A673 (cell line): ENCODE data around the gene RNPEPL1.

Source experiments
- EZH2 ChIP-seq: fragments of 200-600 bp; sonication (generic); IDR thresholded peaks from 2 replicates; pipeline ENCODE4 v1.6.1; 2017; ENCODE audit warnings: borderline replicate concordance, low read depth, mild to moderate bottlenecking, mixed read lengths, antibody characterized with exemption, low read length; ENCODE audit not compliant: poor library complexity, severe bottlenecking
- TF ChIP-seq, protein P1 (sequence below): fragments of 300-800, 200-600 bp; sonication (generic); conservative IDR thresholded peaks from 2 replicates; pipeline ENCODE4 v1.5.1; 2017; ENCODE audit warnings: low read depth, mild to moderate bottlenecking, antibody characterized with exemption, low read length, moderate library complexity, mixed read lengths

DNA sequence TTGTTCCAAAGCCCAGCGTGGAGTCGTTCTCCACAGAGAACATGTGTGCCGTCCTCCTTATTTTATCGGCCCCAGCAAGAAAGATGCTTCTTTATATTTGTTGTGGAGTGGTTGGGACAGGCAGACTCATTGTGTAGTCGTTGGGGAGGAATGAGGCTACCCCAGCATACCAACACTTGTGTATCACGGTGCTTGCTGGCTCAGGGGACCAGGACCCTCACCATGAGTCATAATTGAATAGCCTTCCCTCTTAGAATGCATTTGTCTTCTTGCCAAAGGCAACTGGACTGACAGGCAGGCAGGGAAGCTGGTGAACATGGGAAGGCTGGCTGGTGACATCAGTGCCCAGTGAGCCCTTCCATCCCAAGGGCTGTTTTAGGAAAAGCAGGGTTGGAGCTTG is 22.9 kb downstream of the RNPEPL1 start:
- TF ChIP-seq, protein P1, sequence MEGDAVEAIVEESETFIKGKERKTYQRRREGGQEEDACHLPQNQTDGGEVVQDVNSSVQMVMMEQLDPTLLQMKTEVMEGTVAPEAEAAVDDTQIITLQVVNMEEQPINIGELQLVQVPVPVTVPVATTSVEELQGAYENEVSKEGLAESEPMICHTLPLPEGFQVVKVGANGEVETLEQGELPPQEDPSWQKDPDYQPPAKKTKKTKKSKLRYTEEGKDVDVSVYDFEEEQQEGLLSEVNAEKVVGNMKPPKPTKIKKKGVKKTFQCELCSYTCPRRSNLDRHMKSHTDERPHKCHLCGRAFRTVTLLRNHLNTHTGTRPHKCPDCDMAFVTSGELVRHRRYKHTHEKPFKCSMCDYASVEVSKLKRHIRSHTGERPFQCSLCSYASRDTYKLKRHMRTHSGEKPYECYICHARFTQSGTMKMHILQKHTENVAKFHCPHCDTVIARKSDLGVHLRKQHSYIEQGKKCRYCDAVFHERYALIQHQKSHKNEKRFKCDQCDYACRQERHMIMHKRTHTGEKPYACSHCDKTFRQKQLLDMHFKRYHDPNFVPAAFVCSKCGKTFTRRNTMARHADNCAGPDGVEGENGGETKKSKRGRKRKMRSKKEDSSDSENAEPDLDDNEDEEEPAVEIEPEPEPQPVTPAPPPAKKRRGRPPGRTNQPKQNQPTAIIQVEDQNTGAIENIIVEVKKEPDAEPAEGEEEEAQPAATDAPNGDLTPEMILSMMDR, result no peak
- no peak for TF ChIP-seq EZH2
